Adrenal gland (tissue), 5 donors: ENCODE data around the gene SPAG16.

Source experiments
- POLR2A ChIP-seq, 2 donors: fragments of 450-650 bp; IDR thresholded peaks; one replicate each; pipeline ENCODE4 v1.6.1; 2017; ENCODE audit warnings: antibody characterized with exemption in 2 of 2, mild to moderate bottlenecking in 2 of 2, moderate library complexity in 1 of 2
- TF ChIP-seq, protein P1 (sequence below), 6 experiments: fragments of 450-650 bp in 4 of 6; fragments of 200-600 bp in 2 of 6; sonication (generic) in 1 of 6; IDR thresholded peaks; 1 replicate in 5 of 6; 2 replicates in 1 of 6; pipeline versions ENCODE4 v1.5.1 to v1.8.0; 2016 to 2021; ENCODE audit warnings: antibody characterized with exemption in 6 of 6, mild to moderate bottlenecking in 2 of 6, moderate library complexity in 1 of 6
- donor health status: DM: no; HTN: no; CAD: no.

DNA sequence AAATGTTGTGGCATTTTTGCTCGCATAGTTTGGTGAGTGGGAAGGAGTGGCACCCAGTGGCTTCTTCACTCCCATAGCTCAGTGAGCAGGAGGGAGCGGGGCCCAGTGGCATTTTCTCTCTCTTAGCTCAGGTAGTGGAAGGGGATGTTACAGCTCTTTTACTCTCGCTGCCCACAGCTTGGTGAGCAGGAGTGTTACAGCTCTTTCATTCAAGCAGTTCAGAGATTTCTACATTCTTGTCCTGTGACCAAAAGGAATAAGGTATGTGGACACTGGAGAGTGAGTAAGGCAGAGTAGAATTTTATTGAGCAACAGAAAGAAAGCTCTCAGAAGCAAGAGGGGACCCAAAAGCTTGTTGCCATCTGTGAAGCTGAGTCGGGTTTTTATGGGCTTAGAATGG, 192.4 kb downstream of the SPAG16 start:
- TF ChIP-seq, protein P1, sequence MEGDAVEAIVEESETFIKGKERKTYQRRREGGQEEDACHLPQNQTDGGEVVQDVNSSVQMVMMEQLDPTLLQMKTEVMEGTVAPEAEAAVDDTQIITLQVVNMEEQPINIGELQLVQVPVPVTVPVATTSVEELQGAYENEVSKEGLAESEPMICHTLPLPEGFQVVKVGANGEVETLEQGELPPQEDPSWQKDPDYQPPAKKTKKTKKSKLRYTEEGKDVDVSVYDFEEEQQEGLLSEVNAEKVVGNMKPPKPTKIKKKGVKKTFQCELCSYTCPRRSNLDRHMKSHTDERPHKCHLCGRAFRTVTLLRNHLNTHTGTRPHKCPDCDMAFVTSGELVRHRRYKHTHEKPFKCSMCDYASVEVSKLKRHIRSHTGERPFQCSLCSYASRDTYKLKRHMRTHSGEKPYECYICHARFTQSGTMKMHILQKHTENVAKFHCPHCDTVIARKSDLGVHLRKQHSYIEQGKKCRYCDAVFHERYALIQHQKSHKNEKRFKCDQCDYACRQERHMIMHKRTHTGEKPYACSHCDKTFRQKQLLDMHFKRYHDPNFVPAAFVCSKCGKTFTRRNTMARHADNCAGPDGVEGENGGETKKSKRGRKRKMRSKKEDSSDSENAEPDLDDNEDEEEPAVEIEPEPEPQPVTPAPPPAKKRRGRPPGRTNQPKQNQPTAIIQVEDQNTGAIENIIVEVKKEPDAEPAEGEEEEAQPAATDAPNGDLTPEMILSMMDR (IDR thresholded peaks at IDR 0.05) = no peak
- no peak for TF ChIP-seq POLR2A (IDR thresholded peaks at IDR 0.05)
